ENCODE measurements around the gene ZNF324B.

DNA sequence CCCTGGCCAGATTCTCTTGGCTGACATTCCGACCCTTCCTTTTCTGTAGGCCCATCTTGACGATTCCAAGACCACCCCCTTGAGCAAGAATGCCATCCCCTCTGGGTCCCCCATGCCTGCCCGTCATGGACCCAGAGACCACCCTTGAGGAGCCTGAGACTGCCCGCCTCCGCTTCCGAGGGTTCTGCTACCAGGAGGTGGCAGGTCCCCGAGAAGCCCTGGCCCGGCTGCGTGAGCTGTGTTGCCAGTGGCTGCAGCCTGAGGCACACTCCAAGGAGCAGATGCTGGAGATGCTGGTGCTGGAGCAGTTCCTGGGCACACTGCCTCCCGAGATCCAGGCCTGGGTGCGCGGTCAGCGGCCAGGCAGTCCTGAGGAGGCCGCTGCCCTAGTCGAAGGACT, 25.7 kb downstream of the ZNF324B start:
- TF ChIP-seq, protein P1, sequence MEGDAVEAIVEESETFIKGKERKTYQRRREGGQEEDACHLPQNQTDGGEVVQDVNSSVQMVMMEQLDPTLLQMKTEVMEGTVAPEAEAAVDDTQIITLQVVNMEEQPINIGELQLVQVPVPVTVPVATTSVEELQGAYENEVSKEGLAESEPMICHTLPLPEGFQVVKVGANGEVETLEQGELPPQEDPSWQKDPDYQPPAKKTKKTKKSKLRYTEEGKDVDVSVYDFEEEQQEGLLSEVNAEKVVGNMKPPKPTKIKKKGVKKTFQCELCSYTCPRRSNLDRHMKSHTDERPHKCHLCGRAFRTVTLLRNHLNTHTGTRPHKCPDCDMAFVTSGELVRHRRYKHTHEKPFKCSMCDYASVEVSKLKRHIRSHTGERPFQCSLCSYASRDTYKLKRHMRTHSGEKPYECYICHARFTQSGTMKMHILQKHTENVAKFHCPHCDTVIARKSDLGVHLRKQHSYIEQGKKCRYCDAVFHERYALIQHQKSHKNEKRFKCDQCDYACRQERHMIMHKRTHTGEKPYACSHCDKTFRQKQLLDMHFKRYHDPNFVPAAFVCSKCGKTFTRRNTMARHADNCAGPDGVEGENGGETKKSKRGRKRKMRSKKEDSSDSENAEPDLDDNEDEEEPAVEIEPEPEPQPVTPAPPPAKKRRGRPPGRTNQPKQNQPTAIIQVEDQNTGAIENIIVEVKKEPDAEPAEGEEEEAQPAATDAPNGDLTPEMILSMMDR (IDR thresholded peaks at IDR 0.05) = no peak
- no peak for TF ChIP-seq EZH2 (IDR thresholded peaks at IDR 0.05; ENCODE audit: borderline replicate concordance, insufficient read depth, low read depth, low read length, poor library complexity, severe bottlenecking)

Measured in B cell (primary cell).